Choroid plexus epithelial cell (primary cell): ENCODE data around the gene TCFL5.

Experiments
- DNase-seq: peaks from one replicate; pipeline ENCODE4 v3.0.0-alpha.2; 2010; ENCODE audit warnings: low read depth
- H3K4me3 ChIP-seq: 2 replicates; pipeline ENCODE4 v1.5.1; 2011; ENCODE audit warnings: low read depth, mild to moderate bottlenecking, control low read depth, low read length, moderate library complexity
- CTCF ChIP-seq: conservative IDR thresholded peaks from 2 replicates; pipeline ENCODE4 v1.5.1; 2011; ENCODE audit warnings: low read depth, mild to moderate bottlenecking, control low read depth, inconsistent platforms, low read length, moderate library complexity

TCFL5 gene

GRCh38 chr20:62864207-62864606 lies 2.6 kb upstream of the TCFL5 start:
- TF ChIP-seq CTCF = no peak
- DNase-seq = no peak
- no peak overlapping the region for H3K4me3 ChIP-seq

GRCh38 chr20:62860924-62861691 lies 514 bp downstream of the TCFL5 start:
- peak overlapping the region; percentile 64 for H3K4me3 ChIP-seq
- TF ChIP-seq CTCF = no peak
- peak; percentile 32 for DNase-seq

- peak; percentile 32 for TF ChIP-seq CTCF
- peak overlapping the region; percentile 64 for H3K4me3 ChIP-seq
- peak; percentile 48 for DNase-seq
These were observed 1.2 kb downstream of the TCFL5 start for GRCh38 chr20:62860391-62860923.

GRCh38 chr20:62859721-62860120 lies 1.9 kb downstream of the TCFL5 start:
- TF ChIP-seq CTCF = no peak
- no peak overlapping the region for H3K4me3 ChIP-seq
- no peak for DNase-seq

- no peak overlapping the region for H3K4me3 ChIP-seq
- TF ChIP-seq CTCF = no peak
- DNase-seq = no peak
These were observed 3.4 kb downstream of the TCFL5 start for GRCh38 chr20:62858058-62858830.

GRCh38 chr20:62856931-62857619 lies 4.5 kb downstream of the TCFL5 start:
- no peak for DNase-seq
- no peak overlapping the region for H3K4me3 ChIP-seq
- TF ChIP-seq CTCF = no peak
